Neural cell (in vitro differentiated cells): ENCODE data around the gene LDLRAD2. TPM values are rescaled to one million over a fixed set of nuclear protein-coding genes. Genes with fewer than 3 reads are reported as not detected.

ENCODE experiments used
- H2AFZ ChIP-seq: fragments of 200-600, 300-800 bp; sonication (generic), shearing (Covaris generic); 2 replicates; pipeline ENCODE4 v1.6.0; 2014; ENCODE audit warnings: low read depth, mild to moderate bottlenecking, antibody characterized with exemption, low read length, moderate library complexity
- H3F3A ChIP-seq: fragments of 200-600 bp; shearing (Covaris generic); 2 replicates; pipeline ENCODE4 v1.6.1; 2016; ENCODE audit warnings: mild to moderate bottlenecking, moderate library complexity, mixed read lengths, antibody characterized with exemption, low read length; ENCODE audit not compliant: insufficient read depth, poor library complexity, severe bottlenecking
- H3K27ac ChIP-seq: fragments of 200-600, 300-800 bp; sonication (generic), shearing (Covaris generic); 2 replicates; pipeline ENCODE4 v1.5.1; 2014; ENCODE audit warnings: mild to moderate bottlenecking, low read length, moderate library complexity
- H3K27me3 ChIP-seq: fragments of 300-800, 200-600 bp; sonication (generic), shearing (Covaris generic); 2 replicates; pipeline ENCODE4 v1.6.0; 2014; ENCODE audit warnings: mild to moderate bottlenecking, low read depth, low read length, moderate library complexity; ENCODE audit not compliant: insufficient read depth
- H3K36me3 ChIP-seq: fragments of 300-800, 200-600 bp; sonication (generic), shearing (Covaris generic); 2 replicates; pipeline ENCODE4 v1.5.1; 2014; ENCODE audit warnings: mild to moderate bottlenecking, antibody characterized with exemption, low read length, moderate library complexity; ENCODE audit not compliant: insufficient read depth
- H3K4me2 ChIP-seq: fragments of 300-800, 200-600 bp; sonication (generic), shearing (Covaris generic); 2 replicates; pipeline ENCODE4 v1.6.0; 2014; ENCODE audit warnings: mild to moderate bottlenecking, low read length
- H3K4me3 ChIP-seq: fragments of 300-800, 200-600 bp; sonication (generic), shearing (Covaris generic); 2 replicates; pipeline ENCODE4 v1.5.1; 2014; ENCODE audit warnings: mild to moderate bottlenecking, low read length, moderate library complexity
- H3K79me2 ChIP-seq: fragments of 200-600 bp; shearing (Covaris generic); replicated peaks from 2 replicates; pipeline ENCODE4 v1.6.0; 2014; ENCODE audit warnings: mild to moderate bottlenecking, low read length, moderate library complexity; ENCODE audit not compliant: insufficient read depth
- H3K9ac ChIP-seq: fragments of 300-800, 200-600 bp; sonication (generic), shearing (Covaris generic); 2 replicates; pipeline ENCODE4 v1.6.1; 2016; ENCODE audit warnings: mild to moderate bottlenecking, low read length, mixed read lengths
- H3K9me2 ChIP-seq: fragments of 200-600 bp; shearing (Covaris generic); 2 replicates; pipeline ENCODE4 v1.6.1; 2016; ENCODE audit warnings: mild to moderate bottlenecking, low read length, mixed read lengths; ENCODE audit not compliant: insufficient read depth
- H3K9me3 ChIP-seq: fragments of 200-600, 300-800 bp; sonication (generic), shearing (Covaris generic); 2 replicates; pipeline ENCODE4 v1.6.1; 2016; ENCODE audit warnings: mild to moderate bottlenecking, mixed run types, low read length, moderate library complexity, mixed read lengths
- H4K20me1 ChIP-seq: fragments of 200-600 bp; shearing (Covaris generic); 2 replicates; pipeline ENCODE4 v1.6.1; 2016; ENCODE audit warnings: mild to moderate bottlenecking, mixed run types; ENCODE audit not compliant: insufficient read depth
- CTCF ChIP-seq: fragments of 450-650 bp; IDR thresholded peaks from 2 replicates; pipeline ENCODE4 v1.5.1; 2014; ENCODE audit warnings: antibody characterized with exemption, mild to moderate bottlenecking, moderate library complexity; ENCODE audit not compliant: poor library complexity, severe bottlenecking
- EP300 ChIP-seq: fragments of 450-650 bp; conservative IDR thresholded peaks from 2 replicates; pipeline ENCODE4 v1.6.1; 2014; ENCODE audit warnings: antibody characterized with exemption, mild to moderate bottlenecking, moderate library complexity; ENCODE audit not compliant: poor library complexity, severe bottlenecking
- EZH2 ChIP-seq: fragments of 200-600, 300-800 bp; shearing (Covaris generic), sonication (generic); IDR thresholded peaks from 2 replicates; pipeline ENCODE4 v1.6.1; 2014; ENCODE audit warnings: antibody characterized with exemption, low read length, borderline replicate concordance, mild to moderate bottlenecking; ENCODE audit not compliant: insufficient read depth, poor library complexity, severe bottlenecking
- MXI1 ChIP-seq: fragments of 450-650 bp; conservative IDR thresholded peaks from 2 replicates; pipeline ENCODE4 v1.6.1; 2014; ENCODE audit warnings: antibody characterized with exemption, mild to moderate bottlenecking; ENCODE audit not compliant: poor library complexity, severe bottlenecking
- POLR2AphosphoS5 ChIP-seq: IDR thresholded peaks from 2 replicates; pipeline ENCODE4 v1.6.1; 2012
- RAD21 ChIP-seq: fragments of 450-650 bp; conservative IDR thresholded peaks from 2 replicates; pipeline ENCODE4 v1.6.1; 2014; ENCODE audit warnings: antibody characterized with exemption, mild to moderate bottlenecking, moderate library complexity
- REST ChIP-seq: IDR thresholded peaks from 2 replicates; pipeline ENCODE4 v1.6.1; 2012; ENCODE audit warnings: borderline replicate concordance
- SMC3 ChIP-seq: fragments of 450-650 bp; conservative IDR thresholded peaks from 2 replicates; pipeline ENCODE4 v1.6.1; 2014; ENCODE audit warnings: antibody characterized with exemption, mild to moderate bottlenecking, moderate library complexity; ENCODE audit not compliant: poor library complexity
- TAF1 ChIP-seq: IDR thresholded peaks from 2 replicates; pipeline ENCODE4 v1.6.1; 2012; ENCODE audit warnings: low read depth
- polyA plus RNA-seq: library from polyadenylated mRNA; depleted of rRNA; stranded (reverse); fragments of >200 nt; gene quantifications from 2 replicates; pipeline ENCODE4 v1.2.3, GENCODE V29; 2014

LDLRAD2 gene
- polyA plus RNA-seq, 1 donor from 2014 or later = not detected

DNA sequence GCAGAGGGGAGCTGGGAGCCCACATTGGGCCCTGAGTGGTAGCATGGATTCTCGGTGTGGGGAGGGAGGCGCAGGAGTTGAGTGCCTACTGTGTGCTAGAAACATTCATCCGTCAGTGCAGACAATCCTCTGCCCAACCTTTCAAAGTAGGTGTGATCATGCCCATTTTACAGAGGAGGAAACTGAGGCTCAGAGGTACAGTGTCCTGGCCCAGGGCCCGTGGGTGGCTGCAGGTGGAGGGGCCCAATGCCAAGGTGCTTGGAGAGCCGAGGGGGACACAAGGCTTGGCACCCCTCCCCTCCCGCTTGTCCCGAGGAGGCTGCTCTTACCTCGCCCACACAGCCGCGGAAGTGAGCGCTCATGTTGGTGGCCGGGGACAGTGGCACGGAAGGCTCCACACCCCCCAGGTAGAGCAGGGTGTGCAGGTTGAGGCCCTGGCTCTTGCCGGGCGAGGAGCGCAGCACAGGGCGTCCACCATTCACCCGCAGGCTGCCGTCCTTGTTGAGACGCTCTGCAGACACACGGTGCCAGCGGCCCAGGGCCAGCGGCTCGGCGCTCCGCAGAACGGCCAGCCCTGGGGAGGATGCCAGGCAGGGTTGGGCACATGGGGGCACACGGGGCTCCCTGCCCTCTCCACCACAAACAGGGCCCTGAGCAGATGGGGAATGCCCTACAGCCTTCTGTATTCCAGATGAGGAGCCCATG is 16.6 kb downstream of the LDLRAD2 start:
- H3K36me3 ChIP-seq = no peaks in the 10 kb centered on the region

GRCh38 chr1:21829294-21829693 is 17.2 kb downstream of the LDLRAD2 start:
- Histone ChIP-seq H3K79me2 (no peaks in the 10 kb centered on the region), H3K4me3 (no peak overlapping the region), H4K20me1 (no peaks in the 10 kb centered on the region), H2AFZ (no peak overlapping the region), H3K4me2 (no peak overlapping the region), H3K27me3 (no peaks in the 10 kb centered on the region), H3K27ac (no peak overlapping the region), H3K9me3 (no peaks in the 10 kb centered on the region), H3F3A (no peaks in the 10 kb centered on the region), H3K36me3 (no peaks in the 10 kb centered on the region), H3K9ac (no peak overlapping the region), H3K9me2 (no peaks in the 10 kb centered on the region)
- TF ChIP-seq TAF1 = no peak
- TF ChIP-seq SMC3 = no peak
- TF ChIP-seq CTCF = no peak
- no peak for TF ChIP-seq EP300
- no peak for TF ChIP-seq MXI1
- no peak for TF ChIP-seq POLR2AphosphoS5
- no peak for TF ChIP-seq EZH2
- TF ChIP-seq RAD21 = no peak

More for the DNA sequence above, 16.6 kb downstream of the LDLRAD2 start:
- no peaks in the 10 kb centered on the region for H3K27me3 ChIP-seq
- no peak overlapping the region for H3K4me2 ChIP-seq
- no peaks in the 10 kb centered on the region for H3K79me2 ChIP-seq
- H3K27ac ChIP-seq = no peak overlapping the region
- H2AFZ ChIP-seq = no peak overlapping the region
- no peak for TF ChIP-seq SMC3
- TF ChIP-seq EP300 = no peak
- TF ChIP-seq REST = no peak
- TF ChIP-seq TAF1 = no peak
- no peak for TF ChIP-seq RAD21
- TF ChIP-seq EZH2 = no peak
- TF ChIP-seq MXI1 = no peak
- TF ChIP-seq POLR2AphosphoS5 = no peak
- TF ChIP-seq CTCF = no peak
- no peak overlapping the region for H3K4me3 ChIP-seq
- no peaks in the 10 kb centered on the region for H3K9me3 ChIP-seq
- H3K9me2 ChIP-seq = no peaks in the 10 kb centered on the region
- no peak overlapping the region for H3K9ac ChIP-seq
- no peaks in the 10 kb centered on the region for H4K20me1 ChIP-seq
- H3F3A ChIP-seq = no peaks in the 10 kb centered on the region
